ENCODE results near the gene CERS6.

GRCh38 chr2:168691221-168691620, 235.1 kb downstream of the CERS6 start:
- TF ChIP-seq CTCF (conservative IDR thresholded peaks at IDR 0.05; ENCODE audit: low read depth in 2 of 2) (no peak), POLR2AphosphoS5 (IDR thresholded peaks at IDR 0.05; ENCODE audit: low read depth) (no peak), CREB1 (CRISPR knock-in tag; IDR thresholded peaks at IDR 0.05; ENCODE audit: low read depth) (no peak), REST (IDR thresholded peaks at IDR 0.05; ENCODE audit: unreplicated experiment) (no peak), NANOG (IDR thresholded peaks at IDR 0.05; ENCODE audit: borderline replicate concordance) (no peak), ZNF331 (CRISPR knock-in tag; IDR thresholded peaks at IDR 0.05; ENCODE audit: low read depth) (no peak), EZH2 (IDR thresholded peaks at IDR 0.05; ENCODE audit: low read depth, unreplicated experiment) (no peak), EZH2phosphoT487 (IDR thresholded peaks at IDR 0.05; ENCODE audit: unreplicated experiment) (no peak), ETS1 (IDR thresholded peaks at IDR 0.05) (no peak), STAT1 (IDR thresholded peaks at IDR 0.05; ENCODE audit: unreplicated experiment) (no peak), ZNF114 (CRISPR knock-in tag; IDR thresholded peaks at IDR 0.05) (no peak), JUNB (IDR thresholded peaks at IDR 0.05; ENCODE audit: unreplicated experiment) (no peak), ZNF462 (CRISPR knock-in tag; IDR thresholded peaks at IDR 0.05) (no peak)
